ENCODE results near the gene RPL23.

DNA sequence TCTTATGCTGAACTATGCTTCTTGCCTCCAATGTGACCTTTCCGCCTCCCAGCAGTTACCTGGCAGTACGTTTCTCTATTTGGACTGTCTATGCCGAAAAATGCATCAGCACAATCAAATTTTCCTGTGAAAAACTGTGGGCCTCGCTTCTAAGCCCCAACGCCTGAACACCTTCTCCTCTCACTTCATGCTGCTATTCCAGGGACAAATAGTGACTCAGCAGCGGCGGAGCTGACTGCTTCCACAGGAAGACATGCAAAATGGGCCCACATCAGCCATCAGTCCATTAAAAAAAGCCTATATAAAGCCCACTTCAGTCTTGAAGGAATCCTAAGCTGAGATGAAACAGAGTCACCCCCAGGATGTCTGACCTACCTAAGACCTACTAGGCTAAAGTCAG lies 43.7 kb downstream of the RPL23 start:
- TF ChIP-seq EP300 (IDR thresholded peaks at IDR 0.05; ENCODE audit: borderline replicate concordance in 1 of 2, low read depth in 1 of 2, low read length in 1 of 2) (no peak), CTCF (IDR thresholded peaks at IDR 0.05) (no peak), JUND (IDR thresholded peaks at IDR 0.05) (no peak)
